Stimulated activated CD4-positive, alpha-beta T cell treated with anti-CD3 and anti-CD28 coated beads, Interleukin-2, amount 100 ng/mL, for 24 hours (primary cell): ENCODE results near the gene ASB1.

ENCODE experiments used
- DNase-seq, 2 donors: peaks; one replicate each; pipeline ENCODE4 v3.0.0-alpha.2; 2020

The ASB1 gene

GRCh38 chr2:238446371-238446770 lies 19.6 kb downstream of the ASB1 start:
- DNase-seq = no peak

- peak in 1 of 2 donors; percentile 13 for DNase-seq
Observed at GRCh38 chr2:238448031-238448955, 21.6 kb downstream of the ASB1 start.

GRCh38 chr2:238449241-238449640 lies 22.5 kb downstream of the ASB1 start:
- DNase-seq = peak in 1 of 2 donors; percentile 15

DNA sequence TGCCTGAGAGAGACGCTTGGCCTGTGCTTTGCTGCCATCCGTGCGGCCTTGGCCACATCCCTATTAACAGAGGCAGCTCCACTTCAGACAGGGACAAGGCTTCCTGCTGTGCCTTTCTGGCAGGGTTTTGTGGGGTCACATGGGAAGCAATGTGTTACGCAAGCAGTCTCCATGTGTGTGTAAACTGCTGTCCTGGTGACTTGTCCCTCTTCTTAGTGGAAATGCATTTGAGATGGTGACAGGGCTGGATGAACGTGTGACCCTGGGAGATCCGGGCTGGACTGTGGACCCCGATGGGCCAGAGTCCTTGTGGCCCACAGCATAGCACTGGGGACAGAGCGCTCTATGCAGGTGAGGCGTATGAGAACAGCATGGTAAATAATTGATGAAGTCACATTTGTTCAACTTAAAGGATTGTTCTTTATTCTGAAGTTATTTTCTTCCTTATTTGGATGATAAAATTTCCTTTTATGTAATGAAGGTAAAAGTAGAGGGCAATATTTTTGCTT lies 23.2 kb downstream of the ASB1 start:
- peak in 1 of 2 donors; percentile 11 for DNase-seq

- peak in 1 of 2 donors; percentile 10 for DNase-seq
Observed at GRCh38 chr2:238450440-238450861, 23.7 kb downstream of the ASB1 start.

GRCh38 chr2:238453842-238454241 lies 27.1 kb downstream of the ASB1 start:
- no peak for DNase-seq

DNA sequence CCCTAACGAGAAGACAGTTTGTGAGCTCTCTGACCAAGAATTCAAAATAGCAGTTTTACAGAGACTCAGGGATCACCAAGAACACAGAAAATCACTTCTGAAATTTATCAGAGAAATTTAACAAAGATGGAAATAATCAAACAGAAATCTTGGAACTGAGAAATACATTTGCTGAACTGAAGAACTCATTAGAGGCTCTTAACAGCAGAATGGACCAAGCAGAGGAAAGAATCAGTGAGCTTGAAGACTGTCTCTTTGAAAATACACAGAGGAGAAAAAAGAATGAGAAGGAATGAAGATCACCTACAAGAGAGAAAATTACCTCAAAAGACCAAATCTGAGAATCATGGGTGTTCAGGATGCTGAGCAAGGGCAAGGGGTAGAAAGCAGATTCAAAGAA lies 29.7 kb downstream of the ASB1 start:
- DNase-seq = no peak

DNA sequence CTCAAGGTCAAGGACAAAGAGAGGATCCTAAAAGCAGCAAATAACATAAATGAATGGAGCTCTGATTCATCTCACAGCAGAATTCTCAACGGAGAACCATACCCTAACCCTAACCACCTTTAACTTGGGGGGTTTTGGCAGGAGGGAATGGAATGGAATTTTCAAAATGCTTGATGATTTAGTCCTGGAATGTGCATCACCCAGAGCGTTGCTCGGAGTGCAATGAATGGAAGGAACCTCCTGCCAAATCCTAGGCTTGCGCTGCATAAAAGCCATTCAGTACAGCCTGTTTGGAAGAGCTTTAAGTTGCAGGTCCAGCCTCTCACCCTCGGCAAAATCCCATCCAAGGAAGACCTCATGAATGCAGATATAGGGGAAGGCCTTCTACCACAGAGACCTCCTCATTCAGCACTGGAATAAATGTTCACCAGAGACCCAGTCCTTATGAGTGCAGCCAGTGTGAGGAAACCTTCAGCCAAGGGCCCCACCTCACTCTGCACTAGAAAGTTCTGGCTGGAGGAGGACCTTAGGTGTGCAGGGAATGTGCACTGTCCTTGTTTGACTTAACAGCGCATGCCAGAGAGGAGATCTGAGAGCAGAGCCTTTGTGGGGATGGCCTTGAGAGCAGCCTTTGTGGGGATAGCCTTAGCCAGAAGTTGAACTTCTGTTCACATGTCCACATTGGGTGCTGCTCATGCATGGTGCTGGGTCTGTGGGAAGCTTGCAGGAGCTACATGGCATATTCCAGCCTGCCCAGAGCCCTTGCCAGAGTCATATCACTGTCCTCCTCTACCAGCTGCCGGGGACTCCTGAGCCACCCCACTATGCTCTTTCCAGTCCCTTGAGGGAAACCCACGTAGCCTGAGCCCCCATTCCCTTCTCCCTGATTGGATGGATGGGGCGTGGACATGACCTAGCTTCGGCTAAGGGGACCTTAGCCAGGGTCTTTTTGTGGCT lies 30.5 kb downstream of the ASB1 start:
- no peak for DNase-seq

DNA sequence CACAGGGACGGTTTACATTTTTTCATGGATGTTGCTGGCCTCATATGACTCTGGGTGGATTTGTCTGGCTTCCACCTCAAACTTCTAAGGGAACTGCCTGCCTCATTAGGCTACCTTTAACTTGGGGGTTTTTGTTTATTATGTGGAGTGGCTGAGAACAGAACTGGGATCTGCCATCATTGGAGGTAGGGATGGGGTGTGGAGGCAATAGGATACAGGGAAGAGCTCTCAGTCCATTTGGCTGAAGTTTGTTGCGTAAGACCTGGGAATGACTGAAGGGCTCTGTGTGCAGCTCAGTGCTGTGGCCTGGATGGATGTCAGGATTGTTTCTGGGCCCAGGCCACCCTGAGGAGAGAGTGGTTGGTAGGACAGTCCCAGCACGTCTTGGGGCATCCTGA lies 31.2 kb downstream of the ASB1 start:
- no peak for DNase-seq

DNA sequence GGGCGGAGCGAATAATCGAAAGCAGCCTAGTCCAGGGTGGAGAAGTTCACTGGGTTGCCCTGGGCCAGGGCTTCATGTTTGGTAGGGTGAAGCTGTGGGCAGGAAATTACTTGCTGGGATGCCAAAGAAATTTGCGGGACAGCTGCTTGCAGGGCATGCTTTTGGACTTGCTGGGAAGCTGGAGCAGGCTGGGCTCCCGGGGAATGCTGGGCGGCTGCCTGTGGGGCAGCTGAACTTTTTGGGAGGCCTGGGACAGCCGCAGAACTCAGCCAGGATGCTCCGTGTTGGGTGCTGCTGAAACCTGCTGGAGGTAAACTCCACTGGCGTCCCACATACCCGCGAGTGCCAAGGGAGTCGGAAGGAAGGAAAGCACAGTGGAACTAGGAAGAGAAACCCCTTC lies 31.9 kb downstream of the ASB1 start:
- DNase-seq = no peak

DNA sequence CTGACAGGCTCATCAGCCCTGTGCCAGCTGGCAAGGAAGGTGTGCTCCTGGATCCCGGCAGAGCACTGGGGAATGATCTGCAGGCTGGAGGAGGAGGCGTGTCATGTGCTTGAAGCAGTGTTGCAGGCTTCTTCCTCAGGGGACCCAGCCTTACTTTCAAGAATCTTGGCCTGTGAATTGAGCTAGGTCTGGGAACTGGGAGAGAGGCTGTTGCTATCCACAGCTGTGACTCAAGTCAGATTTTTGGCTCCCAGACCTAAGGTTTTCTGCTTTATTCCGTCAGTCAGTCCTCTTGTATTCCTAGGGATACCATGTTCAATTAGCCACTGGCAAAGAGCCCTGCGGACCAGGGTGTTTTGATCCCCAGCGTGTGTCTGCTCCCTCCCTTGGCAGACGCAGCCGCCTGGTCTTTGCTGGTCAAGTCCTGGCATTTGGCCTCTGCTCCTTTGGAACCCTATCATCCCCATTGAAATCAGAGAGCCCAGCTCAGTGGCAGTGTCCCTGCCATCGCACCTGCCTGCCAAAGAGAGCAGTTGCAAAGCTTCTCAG lies 32.4 kb downstream of the ASB1 start:
- DNase-seq = no peak

- no peak for DNase-seq
Observed at GRCh38 chr2:238461051-238461450, 34.3 kb downstream of the ASB1 start.

GRCh38 chr2:238461491-238461890 lies 34.8 kb downstream of the ASB1 start:
- no peak for DNase-seq

GRCh38 chr2:238461916-238462315 lies 35.2 kb downstream of the ASB1 start:
- no peak for DNase-seq

DNA sequence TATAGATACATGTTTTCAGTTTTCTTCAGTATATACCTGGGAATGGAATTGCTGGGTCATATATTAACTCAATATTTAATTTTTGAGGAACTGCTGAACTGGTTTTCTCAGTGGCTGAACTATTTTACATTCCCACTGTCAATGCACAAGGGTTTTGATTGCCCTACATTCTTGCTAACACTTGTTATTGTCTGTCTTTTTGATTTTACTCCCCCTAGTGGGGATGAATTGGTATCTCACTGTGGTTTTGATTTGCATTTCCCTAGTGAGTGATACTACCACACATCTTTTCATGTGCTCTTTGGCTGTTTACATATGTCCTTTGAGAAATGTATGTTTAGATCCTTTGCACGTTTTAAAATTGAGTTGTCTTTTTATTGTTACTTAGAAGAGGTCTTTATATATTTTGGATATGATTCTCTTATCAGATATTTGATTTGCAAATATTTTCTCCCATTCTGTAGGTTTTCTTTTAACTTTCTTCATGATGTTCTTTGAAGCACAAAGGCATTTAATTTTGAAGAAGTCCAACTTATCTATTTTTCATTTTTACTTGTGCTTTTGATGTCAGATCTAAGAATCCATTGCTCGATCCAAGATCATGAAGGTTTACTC lies 36.2 kb downstream of the ASB1 start:
- DNase-seq = no peak

DNA sequence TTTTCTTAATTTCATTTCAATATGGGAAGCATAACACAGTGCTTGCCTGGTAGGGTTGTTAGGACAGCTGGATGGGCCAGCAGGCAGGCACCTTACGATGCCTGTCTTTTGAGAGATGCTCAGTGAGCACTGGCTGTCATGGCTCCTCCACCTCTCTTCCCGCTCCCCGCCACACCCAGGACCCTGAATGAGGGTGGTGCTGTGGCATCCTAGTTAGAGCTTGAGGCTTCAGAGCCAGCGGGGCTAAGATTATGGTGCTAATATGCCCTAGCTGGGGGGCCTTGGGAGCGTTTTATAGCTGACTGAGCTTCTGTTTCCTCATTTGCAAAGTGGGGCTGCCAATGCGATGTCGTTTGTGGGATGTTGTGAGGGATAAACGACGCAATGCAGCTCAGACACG lies 37.7 kb downstream of the ASB1 start:
- no peak for DNase-seq

GRCh38 chr2:238465487-238466242 lies 38.9 kb downstream of the ASB1 start:
- no peak for DNase-seq

- no peak for DNase-seq
Observed at GRCh38 chr2:238466243-238466756, 39.6 kb downstream of the ASB1 start.

DNA sequence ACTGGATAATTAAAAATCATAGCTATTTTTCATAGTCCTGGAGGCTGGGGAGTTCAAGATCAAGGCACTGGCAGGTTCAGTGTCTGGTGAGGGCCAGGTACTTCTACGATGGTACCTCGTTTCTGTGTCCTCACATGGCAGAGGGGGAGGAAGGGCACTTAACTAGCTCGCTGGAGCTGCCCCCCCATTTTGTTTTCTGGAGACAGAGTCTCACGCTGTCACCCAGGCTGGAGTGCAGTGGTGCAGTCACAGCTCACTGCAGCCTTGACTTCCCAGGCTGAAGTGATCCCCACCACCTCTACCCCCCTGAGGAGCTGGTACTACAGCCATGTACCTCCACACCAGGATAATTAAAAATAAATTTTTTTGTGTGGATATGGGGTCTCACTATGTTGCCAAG lies 40.3 kb downstream of the ASB1 start:
- no peak for DNase-seq

- DNase-seq = no peak
Observed at GRCh38 chr2:238467792-238468191, 41.1 kb downstream of the ASB1 start.

DNA sequence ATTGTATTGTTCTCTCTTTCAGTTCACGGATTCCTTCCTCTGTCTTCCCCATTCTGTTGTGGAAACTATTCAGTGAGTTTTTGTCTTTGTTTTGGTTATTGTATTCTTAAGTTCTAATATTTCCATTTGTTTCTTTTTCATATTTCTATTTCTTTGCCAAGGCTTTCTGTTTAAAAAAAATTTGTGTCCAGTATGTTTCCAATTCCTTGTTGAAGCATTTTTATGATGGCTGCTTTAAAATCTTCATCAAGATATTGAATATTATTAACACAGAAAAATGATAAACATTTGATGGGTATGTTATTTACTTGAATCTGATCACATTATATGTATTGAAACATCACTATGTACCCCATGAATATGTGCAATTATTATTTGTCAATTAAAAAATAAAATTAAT lies 42.4 kb downstream of the ASB1 start:
- DNase-seq = no peak

DNA sequence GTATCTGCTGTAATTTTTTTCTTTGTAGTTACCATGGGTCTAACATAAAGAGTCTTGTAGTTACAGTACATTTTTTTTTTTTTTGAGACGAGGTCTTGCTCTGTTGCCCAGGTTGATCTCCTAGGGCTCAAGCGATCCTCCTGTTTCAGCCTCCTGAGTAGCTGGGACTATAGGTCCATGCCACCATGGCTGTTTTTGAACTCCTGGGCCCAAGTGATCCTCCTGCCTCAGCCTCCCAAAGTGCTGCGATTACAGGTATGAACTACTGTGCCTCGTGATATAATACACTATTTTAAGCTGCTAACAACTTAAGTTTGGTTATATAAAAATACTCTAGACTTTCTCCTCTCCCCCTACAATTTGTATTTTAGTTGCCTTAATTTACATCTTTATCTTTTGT lies 46.3 kb downstream of the ASB1 start:
- DNase-seq = no peak
